CD14-positive monocyte (primary cell): Measurements from ENCODE around the gene KRTAP5-3. TPM values are rescaled to one million over a fixed set of nuclear protein-coding genes. Genes with fewer than 3 reads are reported as not detected.
A peak's percentile ranks its signal among the peaks of the same experiment; 100 is the strongest.

Experiments used
- DNase-seq, 3 donors: peaks; one replicate each; pipeline ENCODE4 v3.0.0-alpha.2; 2011 to 2022
- H2AFZ ChIP-seq: 2 replicates; pipeline ENCODE4 v1.6.0; 2012; ENCODE audit warnings: mild to moderate bottlenecking, low read depth, low read length, inconsistent platforms; ENCODE audit not compliant: insufficient read depth, poor library complexity, severe bottlenecking
- H3K27ac ChIP-seq, 2 donors: 1 replicate in 1 of 2; 2 replicates in 1 of 2; pipeline ENCODE4 v1.5.1; 2012 to 2013; ENCODE audit warnings: low read length in 2 of 2, control low read depth in 1 of 2, inconsistent platforms in 1 of 2, low read depth in 1 of 2, mild to moderate bottlenecking in 1 of 2
- H3K27me3 ChIP-seq, 2 donors: one replicate each; pipeline versions ENCODE4 v1.6.0 to v1.6.1; 2011 to 2013; ENCODE audit warnings: low read length in 2 of 2; ENCODE audit not compliant: control insufficient read depth in 2 of 2, insufficient read depth in 2 of 2
- H3K36me3 ChIP-seq, 2 donors: replicated peaks in 1 of 2; 1 replicate in 1 of 2; 2 replicates in 1 of 2; pipeline versions ENCODE4 v1.5.1 to v1.6.1; 2012 to 2013; ENCODE audit warnings: low read length in 2 of 2, control low read depth in 1 of 2, inconsistent platforms in 1 of 2, mild to moderate bottlenecking in 1 of 2; ENCODE audit not compliant: insufficient read depth in 2 of 2, control insufficient read depth in 1 of 2
- H3K4me1 ChIP-seq, 2 donors: 1 replicate in 1 of 2; 2 replicates in 1 of 2; pipeline versions ENCODE4 v1.5.1 to v1.6.1; 2012 to 2013; ENCODE audit warnings: low read length in 2 of 2, control low read depth in 1 of 2, inconsistent platforms in 1 of 2, mild to moderate bottlenecking in 1 of 2, moderate library complexity in 1 of 2; ENCODE audit not compliant: insufficient read depth in 2 of 2, control insufficient read depth in 1 of 2
- H3K4me2 ChIP-seq: replicated peaks from 2 replicates; pipeline ENCODE3; 2012; ENCODE audit warnings: low read length, moderate library complexity, mild to moderate bottlenecking; ENCODE audit not compliant: poor library complexity, severe bottlenecking; ENCODE audit errors: extremely low read depth
- H3K4me3 ChIP-seq, 3 experiments: fragments of 200-600 bp in 1 of 3; sonication (generic) in 1 of 3; replicated peaks in 1 of 3; 1 replicate in 2 of 3; 2 replicates in 1 of 3; pipeline ENCODE4 v1.5.1; 2011 to 2013; ENCODE audit warnings: low read length in 3 of 3, mild to moderate bottlenecking in 3 of 3, control low read depth in 2 of 3, low read depth in 2 of 3, inconsistent platforms in 1 of 3, moderate library complexity in 1 of 3
- H3K79me2 ChIP-seq: 2 replicates; pipeline ENCODE4 v1.6.0; 2012; ENCODE audit warnings: mild to moderate bottlenecking, control low read depth, inconsistent platforms, low read length, moderate library complexity; ENCODE audit not compliant: insufficient read depth
- H3K9ac ChIP-seq: 2 replicates; pipeline ENCODE4 v1.6.0; 2017; ENCODE audit warnings: low read length, mild to moderate bottlenecking; ENCODE audit not compliant: insufficient read depth, poor library complexity, severe bottlenecking
- H3K9me3 ChIP-seq, 2 donors: replicated peaks in 1 of 2; 1 replicate in 1 of 2; 2 replicates in 1 of 2; pipeline versions ENCODE4 v1.5.1 to v1.6.1; 2012 to 2013; ENCODE audit warnings: low read length in 2 of 2, control low read depth in 1 of 2; ENCODE audit not compliant: control insufficient read depth in 1 of 2, insufficient read depth in 1 of 2
- H4K20me1 ChIP-seq: 2 replicates; pipeline ENCODE4 v1.6.0; 2012; ENCODE audit warnings: mild to moderate bottlenecking, low read length, control low read depth, moderate library complexity; ENCODE audit not compliant: insufficient read depth
- H3K27ac Mint-ChIP-seq, 7 donors: one replicate each; pipeline ENCODE4 v1.8.0; 2020; ENCODE audit warnings: mild to moderate bottlenecking in 7 of 7, mixed read lengths in 7 of 7, moderate library complexity in 6 of 7, inconsistent platforms in 2 of 7
- H3K27me3 Mint-ChIP-seq, 3 donors: one replicate each; pipeline ENCODE4 v1.8.0; 2021 to 2022; ENCODE audit warnings: low read depth in 3 of 3, mild to moderate bottlenecking in 3 of 3, mixed read lengths in 3 of 3, moderate library complexity in 3 of 3, inconsistent platforms in 1 of 3
- H3K36me3 Mint-ChIP-seq, 2 donors: one replicate each; pipeline ENCODE4 v1.8.0; 2020; ENCODE audit warnings: mixed read lengths in 2 of 2, inconsistent platforms in 1 of 2, mild to moderate bottlenecking in 1 of 2
- H3K4me1 Mint-ChIP-seq: one replicate; pipeline ENCODE4 v1.8.0; 2020; ENCODE audit warnings: mild to moderate bottlenecking, mixed read lengths
- H3K4me3 Mint-ChIP-seq, 2 donors: one replicate each; pipeline ENCODE4 v1.8.0; 2020; ENCODE audit warnings: mild to moderate bottlenecking in 2 of 2, mixed read lengths in 2 of 2, moderate library complexity in 1 of 2
- H3K9me3 Mint-ChIP-seq, 7 donors: one replicate each; pipeline ENCODE4 v1.8.0; 2020 to 2022; ENCODE audit warnings: mixed read lengths in 7 of 7, mild to moderate bottlenecking in 6 of 7, moderate library complexity in 6 of 7, inconsistent platforms in 2 of 7
- WGBS: methylation state at CpG from one replicate; pipeline ENCODE4 v1.1.5; 2013; ENCODE audit warnings: missing lambda C conversion rate; ENCODE audit not compliant: insufficient coverage; 5-methylcytosine and 5-hydroxymethylcytosine counted together
- intact Hi-C, 2 donors: fragments of 100-400 bp; cut with micrococcal nuclease; formaldehyde crosslinking; loops; one replicate each; pipeline versions ENCODE4 v1.15.0 to v1.15.1; 2023
- polyA plus RNA-seq, 3 donors: library from polyadenylated mRNA; depleted of rRNA in 1 of 3; unstranded in 2 of 3; stranded (reverse) in 1 of 3; fragments of 300-500 nt in 2 of 3; fragments of >200 nt in 1 of 3; fragmentation: Illumina TruSeq in 2 of 3; gene quantifications; 1 replicate in 2 of 3; 2 replicates in 1 of 3; pipeline ENCODE4 v1.2.3, GENCODE V29; 2012 to 2021
- TF ChIP-seq, protein P1 (sequence below): fragments of 200-600 bp; IDR thresholded peaks from one replicate; pipeline ENCODE4 v1.8.0; 2022; ENCODE audit warnings: antibody characterized with exemption, mild to moderate bottlenecking

The KRTAP5-3 gene
- polyA plus RNA-seq, 3 donors, result not detected

DNA sequence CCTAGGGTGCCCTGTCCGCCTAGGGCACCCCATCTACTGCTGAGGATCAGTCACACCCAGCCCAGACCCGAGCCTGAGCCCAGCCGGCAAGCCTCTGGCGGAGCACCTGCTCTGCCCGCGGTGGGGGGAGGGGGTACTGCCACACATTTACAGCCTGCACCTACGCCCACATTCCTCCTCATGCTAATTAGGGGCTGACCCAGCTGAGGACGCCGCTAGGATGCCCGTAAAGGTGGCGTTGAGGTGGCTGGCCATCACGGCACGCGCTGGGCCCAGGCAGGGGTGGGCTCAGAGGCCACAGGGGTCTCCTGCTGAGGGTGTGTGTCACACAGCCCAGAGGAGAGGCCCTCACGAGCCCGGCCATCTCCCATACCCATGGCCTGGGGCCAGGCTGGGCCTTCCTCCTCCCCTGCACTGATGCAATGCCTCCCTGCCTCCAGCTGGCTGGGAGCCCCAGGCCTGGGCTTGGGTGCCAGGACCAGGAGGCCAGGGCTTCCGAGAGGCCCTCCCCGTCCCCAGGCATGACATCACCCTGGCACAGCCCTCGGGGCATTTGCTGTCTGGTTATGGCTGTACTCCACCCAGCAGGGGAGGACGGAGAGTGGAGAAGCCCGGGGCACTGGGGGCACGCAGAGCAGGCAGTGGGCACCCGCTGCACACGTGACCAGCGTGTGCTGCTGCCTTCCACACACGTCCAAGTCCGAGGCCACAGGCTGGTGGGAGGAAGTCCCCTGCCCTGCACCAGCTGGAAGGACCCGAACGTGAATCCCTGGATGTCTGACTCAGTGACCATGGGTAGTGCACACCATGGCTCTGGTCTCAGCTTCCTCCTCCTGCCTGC is 48.9 kb downstream of the KRTAP5-3 start:
- no peak for DNase-seq
- Histone ChIP-seq H2AFZ (no peak overlapping the region), H3K4me2 (no peak overlapping the region), H3K27ac (no peak overlapping the region), H3K9me3 (no peaks in the 10 kb centered on the region), H3K9ac (no peak overlapping the region), H4K20me1 (no peaks in the 10 kb centered on the region), H3K27me3 (peaks cover 0 to 25% of the 10 kb centered on the region in 2 donors), H3K36me3 (no peaks in the 10 kb centered on the region), H3K79me2 (no peaks in the 10 kb centered on the region), H3K4me3 (no peak overlapping the region), H3K4me1 (no peaks in the 10 kb centered on the region)
- no peaks in the 10 kb centered on the region for H3K4me1 Mint-ChIP-seq
- intact Hi-C loops, result no loop called here
- no peaks in the 10 kb centered on the region for H3K36me3 Mint-ChIP-seq
- peaks cover 0 to 3% (median 0%) of the 10 kb centered on the region in 7 donors for H3K9me3 Mint-ChIP-seq
- peaks cover 28 to 57% (median 33%) of the 10 kb centered on the region in 3 donors for H3K27me3 Mint-ChIP-seq
- TF ChIP-seq, protein P1, sequence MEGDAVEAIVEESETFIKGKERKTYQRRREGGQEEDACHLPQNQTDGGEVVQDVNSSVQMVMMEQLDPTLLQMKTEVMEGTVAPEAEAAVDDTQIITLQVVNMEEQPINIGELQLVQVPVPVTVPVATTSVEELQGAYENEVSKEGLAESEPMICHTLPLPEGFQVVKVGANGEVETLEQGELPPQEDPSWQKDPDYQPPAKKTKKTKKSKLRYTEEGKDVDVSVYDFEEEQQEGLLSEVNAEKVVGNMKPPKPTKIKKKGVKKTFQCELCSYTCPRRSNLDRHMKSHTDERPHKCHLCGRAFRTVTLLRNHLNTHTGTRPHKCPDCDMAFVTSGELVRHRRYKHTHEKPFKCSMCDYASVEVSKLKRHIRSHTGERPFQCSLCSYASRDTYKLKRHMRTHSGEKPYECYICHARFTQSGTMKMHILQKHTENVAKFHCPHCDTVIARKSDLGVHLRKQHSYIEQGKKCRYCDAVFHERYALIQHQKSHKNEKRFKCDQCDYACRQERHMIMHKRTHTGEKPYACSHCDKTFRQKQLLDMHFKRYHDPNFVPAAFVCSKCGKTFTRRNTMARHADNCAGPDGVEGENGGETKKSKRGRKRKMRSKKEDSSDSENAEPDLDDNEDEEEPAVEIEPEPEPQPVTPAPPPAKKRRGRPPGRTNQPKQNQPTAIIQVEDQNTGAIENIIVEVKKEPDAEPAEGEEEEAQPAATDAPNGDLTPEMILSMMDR, result no peak
- 71% methylated on average over 26 of the region's 29 CpGs for WGBS
- H3K27ac Mint-ChIP-seq, result no peak overlapping the region
- peak overlapping the region in 1 of 2 donors; percentile 39 for H3K4me3 Mint-ChIP-seq

DNA sequence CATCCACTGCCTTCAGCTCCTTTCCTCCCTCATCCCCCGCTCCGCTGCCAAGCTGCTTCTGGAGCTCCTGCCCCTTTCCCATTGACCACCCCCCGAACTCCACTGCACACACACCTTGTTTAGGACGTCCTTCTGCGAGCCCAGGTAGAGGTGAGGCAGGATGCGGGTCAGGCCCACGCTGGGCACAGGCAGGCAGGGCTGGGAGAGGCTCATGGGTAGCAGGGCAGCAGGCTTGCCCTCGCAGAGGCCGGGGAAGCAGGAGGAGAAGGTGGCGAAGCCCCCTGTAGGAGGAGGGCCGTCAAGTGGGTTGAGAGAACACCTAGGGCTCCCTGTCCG is 49.5 kb downstream of the KRTAP5-3 start:
- intact Hi-C loops, result no loop called here
- Histone ChIP-seq H3K4me2 (no peak overlapping the region), H3K79me2 (no peaks in the 10 kb centered on the region), H3K36me3 (no peaks in the 10 kb centered on the region), H3K27ac (no peak overlapping the region), H2AFZ (no peak overlapping the region), H3K9ac (no peak overlapping the region), H4K20me1 (no peaks in the 10 kb centered on the region), H3K4me3 (no peak overlapping the region), H3K9me3 (no peaks in the 10 kb centered on the region), H3K27me3 (peaks cover 0 to 31% of the 10 kb centered on the region in 2 donors), H3K4me1 (no peaks in the 10 kb centered on the region)
- Mint-ChIP-seq H3K36me3 (no peaks in the 10 kb centered on the region), H3K27me3 (peaks cover 34 to 61% (median 39%) of the 10 kb centered on the region in 3 donors), H3K9me3 (peaks cover 0 to 3% (median 0%) of the 10 kb centered on the region in 7 donors), H3K4me3 (peak overlapping the region in 1 of 2 donors; percentile 39), H3K27ac (no peak overlapping the region), H3K4me1 (no peaks in the 10 kb centered on the region)
- DNase-seq, result no peak
- TF ChIP-seq, protein P1, result no peak
- 80% methylated on average over 9 of the region's 12 CpGs for WGBS
